ENCODE results near the gene PBX1. TPM values are rescaled to one million over a fixed set of nuclear protein-coding genes. Genes with fewer than 3 reads are reported as not detected.

Gene PBX1
- total RNA-seq, 4 donors from 2014 or later = 25.8 to 31.0 (median 27.1) TPM

- H3K36me3 ChIP-seq = no peaks in the 10 kb centered on the region
- no peak for DNase-seq (ENCODE audit: low spot score in 2 of 2)
- TF ChIP-seq EP300 (IDR thresholded peaks at IDR 0.05) = no peak
- no peak for TF ChIP-seq POLR2A (IDR thresholded peaks at IDR 0.05)
- H3K4me3 ChIP-seq = peak overlapping the region in 3 of 4 donors; percentile 7 to 75 (median 16)
- H3K9me3 ChIP-seq = no peaks in the 10 kb centered on the region
- H3K27me3 ChIP-seq = no peaks in the 10 kb centered on the region
- H3K4me1 ChIP-seq = peaks cover 0 to 50% (median 6%) of the 10 kb centered on the region in 4 donors
- peak overlapping the region in 2 of 4 donors; percentile 8 to 18 for H3K27ac ChIP-seq
- WGBS, 2 donors = 54 to 57% methylated on average over 3 of the region's 3 CpGs
Observed at GRCh38 chr1:164562947-164563520, 4.0 kb downstream of the PBX1 start.

DNA sequence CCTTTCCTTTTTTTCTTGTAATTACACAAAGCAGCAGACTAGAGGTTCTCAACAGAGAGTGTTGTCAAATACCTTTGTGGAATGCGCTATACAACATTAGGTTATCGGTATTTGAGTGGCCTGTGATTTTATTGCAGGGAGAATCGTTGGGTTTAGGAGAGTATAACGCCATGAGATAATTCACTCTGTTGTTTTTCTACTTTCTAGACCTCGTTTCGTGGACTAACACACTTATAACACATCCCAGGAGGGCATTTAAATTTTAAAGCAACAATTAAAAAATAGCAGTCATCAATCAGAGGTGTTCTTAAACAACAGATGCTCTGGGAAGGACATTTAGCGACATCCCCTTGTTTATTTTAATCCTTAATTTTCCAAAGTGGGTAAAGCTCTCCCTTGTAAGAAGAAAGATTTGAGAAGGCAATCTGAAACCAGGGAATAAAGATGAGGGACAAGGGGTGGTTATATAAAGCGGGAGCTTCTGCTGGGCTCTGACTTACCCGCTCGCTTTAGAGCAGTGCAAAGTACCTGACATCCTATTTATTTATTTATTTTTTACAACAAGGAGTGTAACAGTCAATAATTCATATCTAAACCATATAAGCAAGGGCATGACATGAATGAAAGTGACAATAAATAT, 4.9 kb downstream of the PBX1 start:
- peak overlapping the region in 2 of 4 donors; percentile 8 to 18 for H3K27ac ChIP-seq
- no peak for TF ChIP-seq EP300 (IDR thresholded peaks at IDR 0.05)
- TF ChIP-seq, protein P1, sequence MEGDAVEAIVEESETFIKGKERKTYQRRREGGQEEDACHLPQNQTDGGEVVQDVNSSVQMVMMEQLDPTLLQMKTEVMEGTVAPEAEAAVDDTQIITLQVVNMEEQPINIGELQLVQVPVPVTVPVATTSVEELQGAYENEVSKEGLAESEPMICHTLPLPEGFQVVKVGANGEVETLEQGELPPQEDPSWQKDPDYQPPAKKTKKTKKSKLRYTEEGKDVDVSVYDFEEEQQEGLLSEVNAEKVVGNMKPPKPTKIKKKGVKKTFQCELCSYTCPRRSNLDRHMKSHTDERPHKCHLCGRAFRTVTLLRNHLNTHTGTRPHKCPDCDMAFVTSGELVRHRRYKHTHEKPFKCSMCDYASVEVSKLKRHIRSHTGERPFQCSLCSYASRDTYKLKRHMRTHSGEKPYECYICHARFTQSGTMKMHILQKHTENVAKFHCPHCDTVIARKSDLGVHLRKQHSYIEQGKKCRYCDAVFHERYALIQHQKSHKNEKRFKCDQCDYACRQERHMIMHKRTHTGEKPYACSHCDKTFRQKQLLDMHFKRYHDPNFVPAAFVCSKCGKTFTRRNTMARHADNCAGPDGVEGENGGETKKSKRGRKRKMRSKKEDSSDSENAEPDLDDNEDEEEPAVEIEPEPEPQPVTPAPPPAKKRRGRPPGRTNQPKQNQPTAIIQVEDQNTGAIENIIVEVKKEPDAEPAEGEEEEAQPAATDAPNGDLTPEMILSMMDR (IDR thresholded peaks at IDR 0.05) = no peak
- TF ChIP-seq POLR2A (IDR thresholded peaks at IDR 0.05) = no peak

GRCh38 chr1:164564378-164564777, 5.4 kb downstream of the PBX1 start:
- 86 to 89% methylated on average over 3 of the region's 3 CpGs for WGBS, 2 donors
- Histone ChIP-seq H3K27me3 (no peaks in the 10 kb centered on the region), H3K9me3 (no peaks in the 10 kb centered on the region), H3K27ac (no peak overlapping the region), H3K4me3 (peak overlapping the region in 1 of 4 donors; percentile 75), H3K4me1 (peaks cover 0 to 46% (median 5%) of the 10 kb centered on the region in 4 donors), H3K36me3 (no peaks in the 10 kb centered on the region)
- TF ChIP-seq EP300 (IDR thresholded peaks at IDR 0.05) = no peak
- DNase-seq (ENCODE audit: low spot score in 2 of 2) = no peak

More for the DNA sequence above, 4.9 kb downstream of the PBX1 start:
- Histone ChIP-seq H3K36me3 (no peaks in the 10 kb centered on the region), H3K27me3 (no peaks in the 10 kb centered on the region), H3K4me3 (peak overlapping the region in 2 of 4 donors; percentile 7 to 75), H3K9me3 (no peaks in the 10 kb centered on the region), H3K4me1 (peaks cover 0 to 46% (median 5%) of the 10 kb centered on the region in 4 donors)
- WGBS, 2 donors = 69 to 78% methylated on average over 10 of the region's 10 CpGs
- DNase-seq (ENCODE audit: low spot score in 2 of 2) = no peak

DNA sequence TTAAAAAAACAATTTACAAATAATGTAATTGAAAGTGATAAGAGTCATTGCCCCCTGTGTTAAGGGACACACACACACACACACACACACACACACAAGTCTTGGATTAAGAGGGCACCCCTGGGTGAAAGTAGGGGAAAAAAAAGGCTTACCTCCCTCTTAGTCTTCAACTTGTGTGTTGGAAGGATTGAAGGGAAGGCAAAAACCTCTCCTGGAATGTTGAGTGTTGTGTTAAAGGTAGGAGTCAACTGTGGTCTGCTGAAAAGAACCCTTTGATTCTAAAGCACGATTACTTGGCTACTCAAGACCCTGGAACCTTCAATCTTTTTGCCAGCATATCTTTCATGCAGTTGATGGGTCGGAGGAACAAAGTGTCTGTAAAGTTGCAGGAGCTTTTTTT, 6.4 kb downstream of the PBX1 start:
- H3K4me3 ChIP-seq = no peak overlapping the region
- no peaks in the 10 kb centered on the region for H3K27me3 ChIP-seq
- H3K36me3 ChIP-seq = no peaks in the 10 kb centered on the region
- peaks cover 0 to 50% (median 5%) of the 10 kb centered on the region in 4 donors for H3K4me1 ChIP-seq
- WGBS, 2 donors = 40 to 57% methylated on average over 2 of the region's 2 CpGs
- H3K27ac ChIP-seq = no peak overlapping the region
- DNase-seq (ENCODE audit: low spot score in 2 of 2) = no peak
- no peaks in the 10 kb centered on the region for H3K9me3 ChIP-seq
- TF ChIP-seq, protein P1 (IDR thresholded peaks at IDR 0.05) = no peak
- TF ChIP-seq EP300 (IDR thresholded peaks at IDR 0.05) (no peak), POLR2A (IDR thresholded peaks at IDR 0.05) (no peak)

- peaks cover 0 to 37% (median 5%) of the 10 kb centered on the region in 4 donors for H3K4me1 ChIP-seq
- no peak overlapping the region for H3K27ac ChIP-seq
- no peaks in the 10 kb centered on the region for H3K9me3 ChIP-seq
- WGBS, 2 donors = 78 to 88% methylated on average over 4 of the region's 4 CpGs
- no peak for DNase-seq (ENCODE audit: low spot score in 2 of 2)
- no peak for TF ChIP-seq EP300 (IDR thresholded peaks at IDR 0.05)
- TF ChIP-seq, protein P1 (IDR thresholded peaks at IDR 0.05) = no peak
- no peak for TF ChIP-seq POLR2A (IDR thresholded peaks at IDR 0.05)
- H3K36me3 ChIP-seq = peaks cover 0 to 5% (median 0%) of the 10 kb centered on the region in 3 donors
- H3K27me3 ChIP-seq = no peaks in the 10 kb centered on the region
- no peak overlapping the region for H3K4me3 ChIP-seq
Observed at GRCh38 chr1:164567774-164568173, 8.8 kb downstream of the PBX1 start.

GRCh38 chr1:164569241-164569640, 10.3 kb downstream of the PBX1 start:
- Histone ChIP-seq H3K36me3 (peaks cover 0 to 5% (median 0%) of the 10 kb centered on the region in 3 donors), H3K27ac (no peak overlapping the region), H3K4me1 (peaks cover 0 to 28% (median 5%) of the 10 kb centered on the region in 4 donors), H3K4me3 (no peak overlapping the region), H3K27me3 (no peaks in the 10 kb centered on the region), H3K9me3 (no peaks in the 10 kb centered on the region)
- no peak for DNase-seq (ENCODE audit: low spot score in 2 of 2)
- TF ChIP-seq POLR2A (IDR thresholded peaks at IDR 0.05) (no peak), EP300 (IDR thresholded peaks at IDR 0.05) (no peak)
- TF ChIP-seq, protein P1 (IDR thresholded peaks at IDR 0.05) = no peak
- WGBS, 2 donors = 91 to 94% methylated on average over 2 of the region's 2 CpGs
